ENCODE data around the gene DNAI1.

Gene DNAI1

DNA sequence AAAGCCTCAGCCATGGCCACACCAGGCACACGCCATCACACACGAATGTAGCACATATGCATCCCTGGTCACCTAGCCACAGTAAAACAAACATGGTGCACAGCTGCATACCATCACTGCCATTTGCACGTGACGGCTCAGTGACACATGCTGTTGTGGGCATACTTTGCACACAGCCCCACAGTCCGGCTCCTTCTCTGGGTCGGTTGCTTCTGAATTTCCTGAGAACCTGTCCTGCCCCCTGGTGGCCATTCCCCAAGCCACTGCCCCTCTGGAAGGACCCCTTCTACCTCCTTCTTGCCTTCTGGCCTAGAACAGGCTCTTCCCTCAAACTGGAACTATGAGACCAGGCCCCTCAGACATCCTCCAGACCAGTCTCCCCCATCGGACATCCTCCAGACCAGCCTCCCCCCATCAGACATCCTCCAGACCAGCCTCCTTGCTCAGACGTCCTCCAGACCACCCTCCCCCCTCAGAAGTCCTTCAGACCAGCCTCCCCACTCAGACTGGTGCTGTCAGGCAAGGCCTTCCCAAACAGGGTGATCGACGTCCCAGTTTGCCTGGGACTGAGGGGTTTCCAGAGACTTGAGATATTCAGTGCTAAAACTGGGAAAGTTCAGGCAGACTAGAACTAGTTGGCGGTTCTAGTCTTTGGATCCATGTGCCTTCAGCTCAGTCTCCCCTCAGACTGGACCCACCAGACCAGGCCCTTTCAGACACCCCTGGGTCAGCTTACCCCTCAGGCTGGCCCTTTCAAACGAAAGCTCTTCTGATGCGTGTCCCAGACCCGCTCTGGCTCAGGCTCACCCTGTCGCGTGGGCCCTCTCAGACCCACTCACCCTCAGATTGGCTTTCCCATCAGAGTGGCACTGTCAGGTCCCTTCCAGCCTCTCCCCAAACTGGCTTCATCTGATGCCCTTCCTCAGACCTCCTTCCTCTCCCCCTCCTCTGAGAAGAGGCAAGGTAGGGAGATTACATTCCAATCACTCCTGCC lies 88.5 kb downstream of the DNAI1 start:
- DNase-seq: peak; percentile 58 to 63

- DNase-seq: peak; percentile 66 to 72
Observed at GRCh38 chr9:34547960-34548611, 89.5 kb downstream of the DNAI1 start.

- no peak for DNase-seq
Observed at GRCh38 chr9:34549407-34549732, 90.8 kb downstream of the DNAI1 start.

DNA sequence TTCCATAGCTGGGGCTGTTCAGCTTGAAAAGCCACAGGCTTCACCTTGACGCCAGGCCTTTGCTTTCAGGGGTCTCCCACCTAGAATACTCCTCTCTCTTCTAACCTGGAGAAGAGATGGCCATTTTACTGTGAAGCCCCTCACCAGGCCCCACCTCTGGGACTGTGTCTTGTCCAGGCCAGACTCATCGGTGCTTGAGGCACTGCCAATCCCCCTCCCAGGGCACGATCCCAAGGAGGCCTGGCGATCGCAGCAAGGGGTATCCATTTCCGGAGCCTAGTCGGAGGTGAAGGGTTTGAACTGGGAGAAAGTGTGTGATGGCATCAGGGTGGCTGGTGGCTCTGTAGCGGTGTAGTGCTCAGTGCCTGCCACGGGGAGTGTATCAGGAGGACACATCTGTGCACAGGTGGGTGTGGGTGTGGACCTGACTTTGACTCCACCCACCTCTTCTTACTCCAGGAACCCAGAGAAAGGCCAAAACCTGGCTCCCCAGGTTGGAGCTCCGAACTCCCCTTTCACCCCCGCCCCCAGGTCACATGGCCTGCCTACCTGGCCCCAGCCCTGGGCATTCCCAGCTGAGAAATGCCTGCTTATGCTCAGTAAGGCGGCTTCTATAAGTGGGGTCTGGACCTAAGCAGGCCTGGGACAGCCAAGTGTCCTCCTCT lies 91.5 kb downstream of the DNAI1 start:
- no peak for DNase-seq

GRCh38 chr9:34550681-34551270 lies 92.2 kb downstream of the DNAI1 start:
- DNase-seq: no peak

DNA sequence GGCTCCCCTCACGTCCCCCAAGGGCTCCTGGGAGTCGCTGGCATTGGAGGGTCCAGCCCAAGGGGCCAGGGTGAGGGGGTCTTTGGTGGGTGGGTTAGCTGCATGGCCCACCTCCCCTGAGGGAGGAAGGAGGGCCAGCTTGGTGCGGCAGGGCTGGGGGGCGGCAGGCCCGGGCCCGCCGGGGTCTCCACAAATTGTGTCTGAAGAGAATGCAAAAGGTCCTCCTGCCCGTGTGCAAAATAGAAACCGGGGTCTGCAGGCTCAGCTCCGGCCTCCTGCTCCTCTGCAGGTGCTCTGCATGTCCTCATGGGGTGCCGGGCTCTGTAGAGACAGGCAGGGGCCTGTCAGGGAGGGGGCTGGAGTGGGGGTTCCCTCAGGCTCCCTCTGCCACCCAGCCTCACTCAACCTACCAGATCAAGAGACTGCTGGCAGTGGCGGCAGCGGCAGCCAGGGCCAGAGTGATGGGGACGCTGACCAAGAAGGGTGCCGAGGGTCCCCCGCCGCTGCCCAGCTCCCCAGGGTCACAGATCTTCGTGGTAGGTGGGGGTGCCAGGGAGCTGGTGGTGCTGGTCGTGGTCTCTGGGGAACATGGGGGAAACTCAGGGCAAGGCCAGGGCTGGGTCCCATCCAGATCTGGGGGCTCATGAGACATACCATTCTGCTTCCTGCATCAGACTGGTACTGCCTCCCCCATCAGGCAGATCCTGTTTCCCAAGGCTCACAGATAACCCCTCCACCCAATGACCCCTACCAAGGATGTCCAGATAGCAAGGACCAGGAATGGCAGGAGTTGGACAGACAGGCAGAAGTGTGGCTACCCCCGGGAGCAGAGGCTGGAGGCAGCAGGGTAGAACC lies 93.4 kb downstream of the DNAI1 start:
- no peak for DNase-seq

DNA sequence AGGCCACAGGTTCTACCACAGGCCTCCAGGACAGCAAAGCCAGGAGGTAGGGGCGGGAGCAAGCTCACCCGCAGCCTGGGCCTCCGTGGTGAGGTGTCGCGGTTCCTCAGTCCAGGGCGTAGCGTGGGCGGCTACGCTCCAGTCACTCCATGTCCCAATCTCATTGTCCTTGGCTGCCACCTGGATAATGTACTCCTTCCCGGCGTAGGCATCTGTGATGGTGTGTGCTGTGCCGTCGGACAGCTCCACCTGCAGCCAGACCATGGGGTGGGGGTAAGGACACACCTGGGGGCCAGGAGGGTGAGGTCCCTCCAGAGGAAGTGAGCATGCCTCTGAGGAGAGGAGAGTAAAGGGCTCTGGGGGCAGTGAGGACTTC lies 94.0 kb downstream of the DNAI1 start:
- no peak for DNase-seq

- DNase-seq: no peak
Observed at GRCh38 chr9:34552986-34553385, 94.4 kb downstream of the DNAI1 start.

DNA sequence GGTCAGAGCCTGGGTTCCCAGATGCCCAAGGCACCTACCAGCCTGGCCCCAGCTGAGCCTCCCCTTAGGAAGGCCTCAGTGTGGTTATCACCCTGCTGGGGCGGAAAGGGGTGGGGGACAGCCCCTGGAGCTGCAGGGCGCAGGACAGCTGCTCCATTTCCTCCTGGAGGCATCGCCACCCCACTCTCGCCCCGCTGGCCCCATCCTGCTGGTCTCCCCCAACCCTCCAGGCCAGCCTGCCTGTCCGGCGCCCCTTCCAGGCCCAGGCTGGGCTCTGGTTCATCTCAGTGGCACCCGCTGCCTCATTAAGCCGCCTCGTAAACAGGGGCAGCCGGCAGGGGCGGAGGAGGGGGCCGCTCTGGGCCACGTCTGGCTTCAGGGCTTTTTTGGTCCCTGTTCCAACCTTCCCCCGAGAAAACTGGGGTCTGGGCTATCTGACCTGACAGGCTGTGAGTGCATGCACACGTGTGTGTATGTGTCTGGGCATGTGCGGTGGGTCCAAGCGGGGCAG lies 95.0 kb downstream of the DNAI1 start:
- DNase-seq: no peak

GRCh38 chr9:34554211-34555001 lies 95.8 kb downstream of the DNAI1 start:
- no peak for DNase-seq

DNA sequence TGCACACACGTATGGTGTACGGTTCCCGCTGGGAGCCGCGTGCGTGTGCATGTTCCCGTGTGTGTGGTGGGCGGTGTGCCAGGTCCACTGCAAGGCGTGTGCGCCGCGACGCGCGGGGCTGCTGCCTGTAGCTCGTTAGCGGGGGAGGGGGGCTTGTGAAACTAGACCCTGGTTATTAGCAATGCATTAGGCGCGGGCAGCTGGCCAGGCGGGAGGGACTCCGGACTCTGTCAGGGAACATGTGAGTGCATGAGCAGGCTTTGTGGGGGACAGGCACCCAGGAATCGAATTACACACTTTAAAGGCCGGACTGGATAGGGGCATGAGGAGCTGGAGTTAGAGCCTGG lies 96.4 kb downstream of the DNAI1 start:
- DNase-seq: no peak

GRCh38 chr9:34555500-34555899 lies 96.9 kb downstream of the DNAI1 start:
- DNase-seq: no peak

DNA sequence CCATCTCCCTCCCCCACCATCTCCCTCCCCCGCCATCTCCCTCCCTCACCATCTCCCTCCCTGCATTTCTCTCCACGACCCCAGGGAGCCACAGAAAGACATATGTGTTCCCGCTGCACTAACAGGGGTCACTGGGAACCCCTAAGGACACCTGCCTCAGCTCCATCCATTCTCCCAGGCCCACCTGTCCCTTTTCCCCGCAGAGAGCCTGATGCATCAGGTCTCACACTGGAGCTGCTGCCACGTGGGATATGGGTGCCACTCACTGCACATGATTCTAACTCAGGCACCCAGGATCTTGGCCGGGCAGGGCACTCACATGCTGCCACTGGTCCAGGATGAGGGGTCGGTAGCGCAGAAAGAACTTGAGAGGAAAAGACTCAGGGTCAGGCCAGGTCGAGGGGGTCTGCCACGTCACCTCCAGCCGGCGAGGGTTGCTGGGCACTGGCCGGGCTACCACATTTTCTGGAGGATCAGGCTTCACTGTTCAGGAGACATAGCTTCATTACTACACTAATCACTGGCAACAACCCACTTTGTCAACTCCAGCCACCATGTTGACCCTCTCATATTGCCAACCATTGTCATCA lies 97.4 kb downstream of the DNAI1 start:
- no peak for DNase-seq

GRCh38 chr9:34556949-34557348 lies 98.3 kb downstream of the DNAI1 start:
- no peak for DNase-seq

DNA sequence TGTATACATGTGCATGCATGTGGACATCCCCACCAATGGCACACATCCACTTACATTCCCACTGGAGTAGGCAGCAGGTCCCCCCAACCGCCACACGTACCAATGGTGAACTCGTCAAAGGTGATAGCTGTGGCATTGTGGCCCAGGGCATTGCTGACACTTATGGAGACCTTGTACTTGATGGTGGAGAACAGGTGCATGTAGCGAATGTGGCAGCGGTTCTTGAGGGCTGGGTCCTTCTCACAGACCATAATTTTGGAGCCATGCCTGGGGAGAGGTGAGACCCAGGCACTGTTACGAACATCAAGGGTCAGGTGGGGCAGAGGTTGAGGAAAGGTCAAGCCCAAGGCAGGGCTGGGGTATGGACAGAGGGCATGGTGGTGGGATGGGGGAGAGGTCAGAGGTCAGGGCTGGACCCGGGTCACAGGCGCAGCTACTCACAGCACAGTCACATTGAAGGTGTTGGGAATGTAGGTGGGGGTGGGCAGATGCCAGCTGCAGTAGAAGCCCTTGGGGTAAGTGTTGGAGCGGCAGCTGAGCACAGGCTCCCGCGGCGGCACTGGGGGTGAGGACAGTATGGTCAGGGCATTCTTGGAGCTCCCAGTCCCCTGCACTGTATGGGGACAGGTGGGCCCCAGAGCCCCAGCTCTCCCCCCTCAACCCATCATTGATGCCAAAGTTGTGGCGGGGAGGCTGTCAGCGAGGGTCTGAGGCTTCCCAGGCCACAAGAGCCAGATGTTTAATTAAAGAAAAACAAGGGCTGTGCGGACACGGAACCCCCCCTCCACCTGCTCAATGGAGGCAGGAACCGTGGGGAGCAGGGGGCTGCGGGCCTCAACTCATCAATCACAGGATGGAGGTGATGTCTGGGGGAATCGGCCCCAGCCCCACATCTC lies 99.1 kb downstream of the DNAI1 start:
- no peak for DNase-seq

- DNase-seq: no peak
Observed at GRCh38 chr9:34558364-34558763, 99.8 kb downstream of the DNAI1 start.

GRCh38 chr9:34558919-34559623 lies 100.5 kb downstream of the DNAI1 start:
- DNase-seq: no peak

DNA sequence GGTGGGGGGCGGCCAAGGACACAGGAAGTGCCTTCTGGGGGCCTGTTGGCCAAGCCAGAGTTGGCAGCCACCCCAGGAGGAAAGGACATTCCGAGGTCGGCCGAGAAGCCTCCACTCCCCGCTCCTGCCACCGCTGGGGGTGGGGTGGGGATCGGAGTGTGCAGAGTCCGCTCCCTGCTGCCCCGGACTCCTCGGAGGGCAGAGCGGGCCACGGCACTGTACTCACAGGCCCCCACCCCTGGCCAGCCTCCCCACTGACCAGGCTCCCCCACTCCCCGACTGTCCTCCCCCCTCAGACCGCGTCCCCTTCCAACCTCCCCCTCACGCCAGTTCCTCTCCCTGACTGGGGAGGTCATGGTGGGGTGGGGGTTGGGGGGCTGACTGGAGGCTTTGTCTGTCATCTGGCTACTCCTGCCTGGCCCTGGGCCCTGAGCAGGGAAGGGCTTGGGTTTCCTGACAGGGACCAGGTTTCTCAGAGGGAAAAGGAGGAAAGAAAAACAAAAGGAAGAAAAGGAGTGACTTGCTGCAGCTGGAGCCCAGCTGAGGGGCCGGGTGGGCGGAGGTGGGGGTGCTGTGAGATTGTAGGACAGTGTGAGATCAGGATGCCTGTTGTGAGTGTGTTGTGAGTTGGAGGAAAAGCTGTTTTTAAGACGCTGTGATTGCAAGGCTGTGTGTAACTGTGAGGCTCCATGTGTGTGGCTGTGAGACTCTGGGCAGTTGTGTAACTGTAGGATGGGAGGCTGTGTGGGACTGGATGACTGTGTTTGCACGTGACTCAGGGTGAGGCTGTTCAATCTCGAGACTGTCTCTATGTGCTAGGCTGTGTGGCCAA lies 101.2 kb downstream of the DNAI1 start:
- peak in 1 of 2 donors; percentile 21 for DNase-seq

Data from hippocampal formation (tissue), 2 donors.